ENCODE results near the gene TAF5L. TPM values are rescaled to one million over a fixed set of nuclear protein-coding genes. Genes with fewer than 3 reads are reported as not detected.
"Not testable (repeated sequence)": the region's sequence is repeated elsewhere in the genome, so short reads cannot be mapped to it uniquely, and the experiment has no call there.

The TAF5L gene
- total RNA-seq, 1 donor from 2014 or later: 18.4 TPM

DNA sequence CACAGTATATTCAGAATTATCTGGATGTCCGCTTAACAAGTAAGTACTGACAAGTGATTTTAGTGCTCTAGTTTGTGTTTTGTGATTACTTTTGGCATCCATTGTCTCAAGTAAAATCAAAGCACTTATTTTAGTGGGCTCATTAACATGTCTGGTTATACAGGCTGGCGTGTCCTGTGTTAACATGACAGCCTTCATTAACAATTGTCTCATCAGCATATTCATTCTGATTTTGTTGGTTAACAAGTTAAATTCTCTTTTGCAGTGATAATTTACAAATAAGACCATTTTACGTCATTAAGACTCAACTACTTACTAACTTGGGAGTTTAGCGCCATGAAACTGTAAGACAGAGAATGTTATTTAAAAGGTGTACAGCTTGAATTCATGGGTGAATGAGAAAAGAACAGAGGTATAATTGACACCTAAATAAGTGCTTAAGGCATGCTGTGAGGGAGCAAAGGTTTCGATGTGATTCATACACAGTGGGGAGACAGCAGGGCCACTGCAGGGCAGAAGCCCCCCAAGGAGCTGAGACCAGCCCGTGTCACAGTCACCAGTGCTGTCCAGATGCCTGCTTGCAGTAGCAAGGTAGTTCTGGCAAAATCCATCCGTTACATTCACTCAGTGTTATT is 22.4 kb downstream of the TAF5L start:
- no peaks in the 10 kb centered on the region for H3K27me3 ChIP-seq (ENCODE audit: control insufficient read depth, insufficient read depth, low read length)
- peaks cover 15% of the 10 kb centered on the region for H3K36me3 ChIP-seq (ENCODE audit: control insufficient read depth, insufficient read depth, low read length)
- TF ChIP-seq, protein P1, sequence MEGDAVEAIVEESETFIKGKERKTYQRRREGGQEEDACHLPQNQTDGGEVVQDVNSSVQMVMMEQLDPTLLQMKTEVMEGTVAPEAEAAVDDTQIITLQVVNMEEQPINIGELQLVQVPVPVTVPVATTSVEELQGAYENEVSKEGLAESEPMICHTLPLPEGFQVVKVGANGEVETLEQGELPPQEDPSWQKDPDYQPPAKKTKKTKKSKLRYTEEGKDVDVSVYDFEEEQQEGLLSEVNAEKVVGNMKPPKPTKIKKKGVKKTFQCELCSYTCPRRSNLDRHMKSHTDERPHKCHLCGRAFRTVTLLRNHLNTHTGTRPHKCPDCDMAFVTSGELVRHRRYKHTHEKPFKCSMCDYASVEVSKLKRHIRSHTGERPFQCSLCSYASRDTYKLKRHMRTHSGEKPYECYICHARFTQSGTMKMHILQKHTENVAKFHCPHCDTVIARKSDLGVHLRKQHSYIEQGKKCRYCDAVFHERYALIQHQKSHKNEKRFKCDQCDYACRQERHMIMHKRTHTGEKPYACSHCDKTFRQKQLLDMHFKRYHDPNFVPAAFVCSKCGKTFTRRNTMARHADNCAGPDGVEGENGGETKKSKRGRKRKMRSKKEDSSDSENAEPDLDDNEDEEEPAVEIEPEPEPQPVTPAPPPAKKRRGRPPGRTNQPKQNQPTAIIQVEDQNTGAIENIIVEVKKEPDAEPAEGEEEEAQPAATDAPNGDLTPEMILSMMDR (IDR thresholded peaks at IDR 0.05; ENCODE audit: insufficient read depth, low read length, severe bottlenecking): no peak
- DNase-seq (ENCODE audit: low read depth) (no peak), FAIRE-seq (no peak)
- no peak overlapping the region for H3K4me3 ChIP-seq (ENCODE audit: low read depth, low read length)

DNA sequence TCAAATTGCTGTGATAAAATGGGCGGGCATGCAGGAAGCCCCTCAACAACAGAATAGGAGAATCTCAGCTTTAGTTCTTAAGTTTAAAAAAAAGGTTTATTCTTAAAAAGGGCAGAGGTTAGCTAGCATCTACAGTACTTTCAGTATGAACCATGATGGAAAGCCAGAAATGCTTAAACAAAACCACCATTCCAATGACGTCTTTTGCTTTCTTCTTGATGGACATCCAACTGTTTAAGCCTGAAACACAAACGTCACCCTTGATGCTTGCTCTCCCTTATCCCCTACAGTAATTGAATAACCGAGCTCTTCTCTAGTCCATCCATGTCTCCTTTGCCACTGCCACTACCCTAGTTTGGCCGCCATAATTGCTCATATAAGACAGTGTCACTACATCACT is 25.7 kb downstream of the TAF5L start:
- FAIRE-seq: no peak
- no peak overlapping the region for H3K4me3 ChIP-seq (ENCODE audit: low read depth, low read length)

DNA sequence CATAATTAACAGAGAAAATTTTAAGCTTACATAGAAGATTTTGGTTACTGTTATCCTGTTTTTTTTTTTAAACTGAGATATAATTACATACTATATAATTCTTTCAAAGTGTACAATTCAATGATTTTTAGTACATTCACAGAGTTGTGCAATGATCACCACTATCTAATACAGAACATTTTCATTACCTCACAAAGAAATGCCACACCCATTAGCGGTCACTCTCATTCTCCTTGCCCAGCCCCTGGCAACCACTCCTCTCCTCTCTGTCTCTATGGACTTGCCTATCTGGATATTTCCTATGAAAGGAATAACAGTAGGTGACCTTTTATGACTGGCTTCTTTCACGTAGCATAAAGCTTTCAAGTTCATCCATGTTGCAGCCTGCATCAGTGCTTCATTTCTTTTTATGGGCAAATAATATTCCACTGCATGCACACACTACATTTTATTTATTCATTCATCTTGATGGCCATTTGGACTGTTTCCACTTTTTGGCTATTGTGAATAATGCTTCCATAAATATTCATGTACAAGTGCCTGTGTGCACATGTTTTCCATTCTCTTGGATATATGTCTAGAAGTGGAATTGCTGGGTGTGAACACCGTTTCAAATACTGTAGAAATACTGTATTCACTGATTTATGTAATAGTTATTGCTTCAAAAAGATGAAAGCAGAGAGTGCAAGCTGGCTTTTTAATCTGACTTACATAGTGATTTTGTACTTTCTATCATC is 26.5 kb downstream of the TAF5L start:
- FAIRE-seq (no peak), DNase-seq (ENCODE audit: low read depth) (no peak)
- TF ChIP-seq, protein P1 (IDR thresholded peaks at IDR 0.05; ENCODE audit: insufficient read depth, low read length, severe bottlenecking): no peak
- no peaks in the 10 kb centered on the region for H3K27me3 ChIP-seq (ENCODE audit: control insufficient read depth, insufficient read depth, low read length)
- peaks cover 17% of the 10 kb centered on the region for H3K36me3 ChIP-seq (ENCODE audit: control insufficient read depth, insufficient read depth, low read length)
- no peak overlapping the region for H3K4me3 ChIP-seq (ENCODE audit: low read depth, low read length)

More for the DNA sequence above, 25.7 kb downstream of the TAF5L start:
- DNase-seq (ENCODE audit: low read depth): no peak
- Histone ChIP-seq H3K36me3 (ENCODE audit: control insufficient read depth, insufficient read depth, low read length) (peaks cover 14% of the 10 kb centered on the region), H3K27me3 (ENCODE audit: control insufficient read depth, insufficient read depth, low read length) (no peaks in the 10 kb centered on the region)
- TF ChIP-seq, protein P1 (IDR thresholded peaks at IDR 0.05; ENCODE audit: insufficient read depth, low read length, severe bottlenecking): no peak

DNA sequence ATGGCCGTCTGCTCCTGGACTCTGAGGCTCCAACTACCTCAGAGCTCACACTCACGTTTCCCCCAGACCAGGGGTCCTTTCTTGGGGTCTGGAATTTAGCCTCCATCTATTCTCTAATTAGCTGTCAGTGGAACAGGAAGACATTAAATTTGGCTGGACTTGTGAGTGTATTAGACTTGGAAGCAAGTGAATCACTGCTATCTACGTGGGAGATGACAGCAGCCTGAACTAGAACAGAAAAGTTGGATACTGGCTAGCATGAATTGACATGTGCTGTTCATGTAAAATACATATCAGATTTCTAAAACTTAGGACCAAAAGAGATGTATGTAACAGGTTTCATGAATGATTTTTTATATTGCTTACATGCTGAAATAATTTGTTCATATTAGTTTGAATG is 28.0 kb downstream of the TAF5L start:
- peaks cover 19% of the 10 kb centered on the region for H3K36me3 ChIP-seq (ENCODE audit: control insufficient read depth, insufficient read depth, low read length)
- H3K4me3 ChIP-seq (ENCODE audit: low read depth, low read length): no peak overlapping the region
- TF ChIP-seq, protein P1 (IDR thresholded peaks at IDR 0.05; ENCODE audit: insufficient read depth, low read length, severe bottlenecking): no peak
- DNase-seq (ENCODE audit: low read depth): no peak
- FAIRE-seq: no peak
- no peaks in the 10 kb centered on the region for H3K27me3 ChIP-seq (ENCODE audit: control insufficient read depth, insufficient read depth, low read length)

- DNase-seq (ENCODE audit: low read depth) (no peak), FAIRE-seq (no peak)
- peaks cover 18% of the 10 kb centered on the region for H3K36me3 ChIP-seq (ENCODE audit: control insufficient read depth, insufficient read depth, low read length)
- TF ChIP-seq, protein P1 (IDR thresholded peaks at IDR 0.05; ENCODE audit: insufficient read depth, low read length, severe bottlenecking): no peak
- no peak overlapping the region for H3K4me3 ChIP-seq (ENCODE audit: low read depth, low read length)
- no peaks in the 10 kb centered on the region for H3K27me3 ChIP-seq (ENCODE audit: control insufficient read depth, insufficient read depth, low read length)
Measured at GRCh38 chr1:229596925-229597699, 28.8 kb downstream of the TAF5L start.

DNA sequence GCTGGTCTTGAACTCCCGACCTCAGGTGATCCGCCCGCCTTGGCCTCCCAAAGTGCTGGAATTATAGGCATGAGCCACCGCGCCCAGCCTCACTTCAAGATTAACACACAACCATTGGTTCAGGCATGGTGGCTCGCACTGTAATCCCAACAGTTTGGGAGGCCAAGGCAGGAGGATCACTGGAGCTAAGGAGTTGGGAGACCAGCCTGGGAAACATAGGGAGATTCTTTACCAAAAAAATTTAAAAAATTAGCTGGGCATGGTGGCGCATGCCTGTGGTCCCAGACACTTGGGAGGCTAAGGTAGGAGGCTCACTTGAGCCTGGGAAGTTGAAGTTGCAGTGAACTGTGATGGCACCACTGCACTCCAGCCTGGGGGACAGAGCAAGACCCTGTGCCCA is 30.0 kb downstream of the TAF5L start:
- not testable (repeated sequence) for H3K27me3 ChIP-seq (ENCODE audit: control insufficient read depth, insufficient read depth, low read length); H3K4me3 ChIP-seq (ENCODE audit: low read depth, low read length); DNase-seq (ENCODE audit: low read depth); FAIRE-seq
- H3K36me3 ChIP-seq (ENCODE audit: control insufficient read depth, insufficient read depth, low read length): peaks cover 15% of the 10 kb centered on the region
